Rectal smooth muscle tissue (tissue), 1 donor: Measurements from ENCODE around the gene GNAO1.

Experiments used
- H3K27ac ChIP-seq: one replicate; pipeline ENCODE4 v1.7.0; 2013; ENCODE audit warnings: low read depth, low read length, inconsistent platforms
- H3K27me3 ChIP-seq: one replicate; pipeline ENCODE4 v1.7.0; 2013; ENCODE audit warnings: low read length; ENCODE audit not compliant: control insufficient read depth, insufficient read depth
- H3K36me3 ChIP-seq: one replicate; pipeline ENCODE4 v1.7.0; 2013; ENCODE audit warnings: low read length; ENCODE audit not compliant: control insufficient read depth, insufficient read depth
- H3K4me1 ChIP-seq: one replicate; pipeline ENCODE4 v1.7.0; 2013; ENCODE audit warnings: low read length; ENCODE audit not compliant: control insufficient read depth, insufficient read depth
- H3K4me3 ChIP-seq: one replicate; pipeline ENCODE4 v1.7.0; 2013; ENCODE audit warnings: low read length
- H3K9ac ChIP-seq: one replicate; pipeline ENCODE4 v1.7.0; 2013; ENCODE audit warnings: low read length

The GNAO1 gene

GRCh38 chr16:56340416-56340815, 149.1 kb downstream of the GNAO1 start:
- no peak overlapping the region for H3K4me3 ChIP-seq
- H3K36me3 ChIP-seq = peaks cover 3% of the 10 kb centered on the region
- H3K27ac ChIP-seq = no peak overlapping the region
- no peaks in the 10 kb centered on the region for H3K27me3 ChIP-seq
- H3K9ac ChIP-seq = no peak overlapping the region
- no peaks in the 10 kb centered on the region for H3K4me1 ChIP-seq

GRCh38 chr16:56340864-56341365, 149.6 kb downstream of the GNAO1 start:
- Histone ChIP-seq H3K9ac (no peak overlapping the region), H3K36me3 (peaks cover 3% of the 10 kb centered on the region), H3K4me1 (no peaks in the 10 kb centered on the region)

GRCh38 chr16:56341656-56342399, 150.5 kb downstream of the GNAO1 start:
- Histone ChIP-seq H3K4me3 (no peak overlapping the region), H3K9ac (no peak overlapping the region)

More at GRCh38 chr16:56340864-56341365, 149.6 kb downstream of the GNAO1 start:
- Histone ChIP-seq H3K27me3 (no peaks in the 10 kb centered on the region), H3K27ac (no peak overlapping the region), H3K4me3 (no peak overlapping the region)

GRCh38 chr16:56343661-56344517, 152.6 kb downstream of the GNAO1 start:
- Histone ChIP-seq H3K4me1 (no peaks in the 10 kb centered on the region), H3K27me3 (no peaks in the 10 kb centered on the region), H3K9ac (no peak overlapping the region)

More at GRCh38 chr16:56341656-56342399, 150.5 kb downstream of the GNAO1 start:
- H3K27me3 ChIP-seq = no peaks in the 10 kb centered on the region
- H3K36me3 ChIP-seq = peaks cover 3% of the 10 kb centered on the region
- H3K4me1 ChIP-seq = no peaks in the 10 kb centered on the region
- no peak overlapping the region for H3K27ac ChIP-seq

GRCh38 chr16:56344518-56345405, 153.5 kb downstream of the GNAO1 start:
- Histone ChIP-seq H3K4me1 (no peaks in the 10 kb centered on the region), H3K27me3 (no peaks in the 10 kb centered on the region), H3K36me3 (peaks cover 3% of the 10 kb centered on the region), H3K27ac (no peak overlapping the region), H3K4me3 (no peak overlapping the region), H3K9ac (no peak overlapping the region)

More at GRCh38 chr16:56343661-56344517, 152.6 kb downstream of the GNAO1 start:
- H3K27ac ChIP-seq = no peak overlapping the region
- no peak overlapping the region for H3K4me3 ChIP-seq
- H3K36me3 ChIP-seq = peaks cover 3% of the 10 kb centered on the region

GRCh38 chr16:56345406-56346050, 154.2 kb downstream of the GNAO1 start:
- Histone ChIP-seq H3K4me3 (no peak overlapping the region), H3K4me1 (no peaks in the 10 kb centered on the region), H3K36me3 (peaks cover 3% of the 10 kb centered on the region), H3K27ac (no peak overlapping the region), H3K9ac (no peak overlapping the region), H3K27me3 (no peaks in the 10 kb centered on the region)

- Histone ChIP-seq H3K36me3 (peaks cover 3% of the 10 kb centered on the region), H3K4me1 (no peaks in the 10 kb centered on the region), H3K4me3 (no peak overlapping the region), H3K27ac (no peak overlapping the region), H3K9ac (no peak overlapping the region), H3K27me3 (no peaks in the 10 kb centered on the region)
Observed at GRCh38 chr16:56346131-56346890, 155.0 kb downstream of the GNAO1 start.

- H3K4me1 ChIP-seq = no peaks in the 10 kb centered on the region
- no peak overlapping the region for H3K4me3 ChIP-seq
- H3K36me3 ChIP-seq = peaks cover 2% of the 10 kb centered on the region
- H3K9ac ChIP-seq = no peak overlapping the region
- no peaks in the 10 kb centered on the region for H3K27me3 ChIP-seq
- H3K27ac ChIP-seq = no peak overlapping the region
Observed at GRCh38 chr16:56347166-56347565, 155.9 kb downstream of the GNAO1 start.

- Histone ChIP-seq H3K4me3 (no peak overlapping the region), H3K4me1 (no peaks in the 10 kb centered on the region), H3K36me3 (no peaks in the 10 kb centered on the region), H3K9ac (no peak overlapping the region), H3K27me3 (no peaks in the 10 kb centered on the region), H3K27ac (no peak overlapping the region)
Observed at GRCh38 chr16:56347670-56348069, 156.4 kb downstream of the GNAO1 start.

- Histone ChIP-seq H3K27me3 (no peaks in the 10 kb centered on the region), H3K4me3 (no peak overlapping the region), H3K4me1 (no peaks in the 10 kb centered on the region), H3K36me3 (no peaks in the 10 kb centered on the region), H3K9ac (no peak overlapping the region), H3K27ac (no peak overlapping the region)
Observed at GRCh38 chr16:56348168-56349085, 157.1 kb downstream of the GNAO1 start.
